Activated B cell treated with CpG ODN at 0.5 μM for 24 hours (primary cell): ENCODE data around the gene TMEM184A. TPM values are rescaled to one million over a fixed set of nuclear protein-coding genes. Genes with fewer than 3 reads are reported as not detected.

ENCODE experiments used
- ATAC-seq: fragments of 200-7000 bp; cut with Tn5 transposase; one replicate; pipeline ENCODE4 v1.10.0; 2021; ENCODE audit warnings: low read depth, mild to moderate bottlenecking, moderate library complexity
- CTCF ChIA-PET: fragments of 350-600 bp; sonication (Branson Sonifier 250); formaldehyde crosslinking; loops from one replicate; lab custom pipeline; 2021; ENCODE audit warnings: antibody characterized with exemption; lab: Charles Lee
- POLR2A ChIA-PET: fragments of 350-600 bp; sonication (Branson Sonifier 250); formaldehyde crosslinking; loops from one replicate; lab custom pipeline; 2021; ENCODE audit warnings: antibody characterized with exemption; lab: Charles Lee
- DNase-seq: peaks from one replicate; pipeline ENCODE4 v3.0.0; 2022
- H3K27ac Mint-ChIP-seq: one replicate; pipeline ENCODE4 v1.8.0; 2020; ENCODE audit warnings: mixed read lengths
- H3K27me3 Mint-ChIP-seq: one replicate; pipeline ENCODE4 v1.8.0; 2021; ENCODE audit warnings: mixed read lengths
- H3K36me3 Mint-ChIP-seq: one replicate; pipeline ENCODE4 v1.8.0; 2021; ENCODE audit warnings: low read depth, mixed read lengths
- H3K4me1 Mint-ChIP-seq: one replicate; pipeline ENCODE4 v1.8.0; 2021; ENCODE audit warnings: mixed read lengths
- H3K4me3 Mint-ChIP-seq: one replicate; pipeline ENCODE4 v1.8.0; 2020; ENCODE audit warnings: mild to moderate bottlenecking, mixed read lengths
- H3K9me3 Mint-ChIP-seq: one replicate; pipeline ENCODE4 v1.8.0; 2020; ENCODE audit warnings: mixed read lengths
- intact Hi-C: fragments of 100-400 bp; cut with micrococcal nuclease; formaldehyde crosslinking; loops from one replicate; pipeline ENCODE4 v1.15.1; 2024
- total RNA-seq: library from RNA; stranded (reverse); gene quantifications from 2 replicates; pipeline ENCODE4 v1.2.3, GENCODE V29; 2022
- TF ChIP-seq, protein P1 (sequence below): fragments of 200-600 bp; IDR thresholded peaks from one replicate; pipeline ENCODE4 v1.8.0; 2022; ENCODE audit warnings: antibody characterized with exemption, mild to moderate bottlenecking

TMEM184A gene
- total RNA-seq, 1 donor from 2014 or later: not detected

DNA sequence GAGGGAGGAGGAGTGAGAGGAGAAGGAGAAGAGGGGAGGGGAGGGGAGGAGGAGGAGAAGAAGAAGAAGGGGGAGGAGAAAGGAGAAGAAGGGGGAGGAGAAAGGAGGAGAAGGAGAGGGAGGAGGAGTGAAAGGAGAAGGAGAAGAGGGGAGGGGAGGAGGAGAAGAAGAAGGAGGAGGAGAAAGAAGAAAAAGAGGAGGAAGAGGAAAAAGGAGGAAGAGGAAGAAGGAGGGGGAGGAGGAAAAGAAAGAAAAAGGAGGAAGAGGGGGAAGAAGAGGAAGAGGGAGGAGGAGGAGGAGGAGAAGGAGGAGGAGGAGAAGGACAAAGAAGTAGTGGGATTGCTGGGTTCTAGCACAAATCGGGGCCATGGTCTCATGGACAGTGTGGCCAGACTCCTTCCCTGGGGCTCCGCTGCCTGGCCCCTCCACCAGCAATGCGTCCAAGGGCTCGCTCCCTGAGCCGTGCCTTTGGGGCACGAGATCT lies 29.7 kb downstream of the TMEM184A start:
- ChIA-PET POLR2A (no interaction called here), CTCF (interaction anchor here (0.9 kb wide), 1 partner anchor 625 kb away, joined by 3 read pairs; no protein-coding TSS in a partner anchor)
- TF ChIP-seq, protein P1, sequence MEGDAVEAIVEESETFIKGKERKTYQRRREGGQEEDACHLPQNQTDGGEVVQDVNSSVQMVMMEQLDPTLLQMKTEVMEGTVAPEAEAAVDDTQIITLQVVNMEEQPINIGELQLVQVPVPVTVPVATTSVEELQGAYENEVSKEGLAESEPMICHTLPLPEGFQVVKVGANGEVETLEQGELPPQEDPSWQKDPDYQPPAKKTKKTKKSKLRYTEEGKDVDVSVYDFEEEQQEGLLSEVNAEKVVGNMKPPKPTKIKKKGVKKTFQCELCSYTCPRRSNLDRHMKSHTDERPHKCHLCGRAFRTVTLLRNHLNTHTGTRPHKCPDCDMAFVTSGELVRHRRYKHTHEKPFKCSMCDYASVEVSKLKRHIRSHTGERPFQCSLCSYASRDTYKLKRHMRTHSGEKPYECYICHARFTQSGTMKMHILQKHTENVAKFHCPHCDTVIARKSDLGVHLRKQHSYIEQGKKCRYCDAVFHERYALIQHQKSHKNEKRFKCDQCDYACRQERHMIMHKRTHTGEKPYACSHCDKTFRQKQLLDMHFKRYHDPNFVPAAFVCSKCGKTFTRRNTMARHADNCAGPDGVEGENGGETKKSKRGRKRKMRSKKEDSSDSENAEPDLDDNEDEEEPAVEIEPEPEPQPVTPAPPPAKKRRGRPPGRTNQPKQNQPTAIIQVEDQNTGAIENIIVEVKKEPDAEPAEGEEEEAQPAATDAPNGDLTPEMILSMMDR: no peak
- Mint-ChIP-seq H3K4me3 (no peak overlapping the region), H3K27ac (no peak overlapping the region), H3K4me1 (peaks cover 6% of the 10 kb centered on the region), H3K36me3 (no peaks in the 10 kb centered on the region), H3K27me3 (peaks cover 4% of the 10 kb centered on the region), H3K9me3 (no peaks in the 10 kb centered on the region)
- intact Hi-C loops: no loop called here
- ATAC-seq: no peak
- no peak for DNase-seq

DNA sequence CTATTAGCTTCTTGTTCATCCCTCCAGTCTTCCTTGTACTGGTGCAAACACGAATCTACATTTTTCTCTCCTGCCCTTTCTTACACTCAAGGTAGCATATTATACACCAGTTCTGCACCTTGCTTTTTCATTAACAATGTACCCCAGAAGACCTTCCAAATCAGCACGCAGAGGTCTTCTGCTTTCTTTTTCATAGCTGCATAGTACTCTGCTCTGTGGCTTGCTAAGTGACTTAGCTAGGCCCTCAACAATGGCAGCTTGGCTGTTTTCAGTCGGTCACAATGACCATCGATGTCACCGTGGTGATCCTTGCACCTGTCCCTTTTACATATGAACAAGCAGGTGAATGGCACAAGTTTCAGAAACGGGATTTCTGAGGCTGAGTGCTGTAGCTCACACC lies 30.6 kb downstream of the TMEM184A start:
- H3K4me1 Mint-ChIP-seq: peaks cover 6% of the 10 kb centered on the region
- TF ChIP-seq, protein P1: no peak
- H3K27me3 Mint-ChIP-seq: peaks cover 4% of the 10 kb centered on the region
- no peak overlapping the region for H3K4me3 Mint-ChIP-seq
- ChIA-PET POLR2A (no interaction called here), CTCF (interaction anchor here (0.5 to 0.9 kb wide), 2 partner anchors 626 to 1511 kb away, joined by 3 read pairs; no protein-coding TSS in a partner anchor)
- DNase-seq: no peak
- intact Hi-C loops: no loop called here
- no peaks in the 10 kb centered on the region for H3K9me3 Mint-ChIP-seq
- H3K27ac Mint-ChIP-seq: no peak overlapping the region
- no peaks in the 10 kb centered on the region for H3K36me3 Mint-ChIP-seq
- ATAC-seq: no peak

- no peaks in the 10 kb centered on the region for H3K36me3 Mint-ChIP-seq
- no peak for ATAC-seq
- POLR2A ChIA-PET: no interaction called here
- TF ChIP-seq, protein P1: no peak
- CTCF ChIA-PET: no interaction called here
- peaks cover 5% of the 10 kb centered on the region for H3K9me3 Mint-ChIP-seq
- intact Hi-C loops: no loop called here
- DNase-seq: no peak
- H3K27me3 Mint-ChIP-seq: peaks cover 4% of the 10 kb centered on the region
- H3K27ac Mint-ChIP-seq: no peak overlapping the region
- H3K4me3 Mint-ChIP-seq: no peak overlapping the region
- peaks cover 2% of the 10 kb centered on the region for H3K4me1 Mint-ChIP-seq
Measured at GRCh38 chr7:1523844-1524243, 32.2 kb downstream of the TMEM184A start.

GRCh38 chr7:1523208-1523607 lies 32.8 kb downstream of the TMEM184A start:
- POLR2A ChIA-PET: no interaction called here
- Mint-ChIP-seq H3K36me3 (no peaks in the 10 kb centered on the region), H3K27ac (no peak overlapping the region), H3K27me3 (peaks cover 4% of the 10 kb centered on the region), H3K4me1 (peaks cover 2% of the 10 kb centered on the region), H3K4me3 (no peak overlapping the region), H3K9me3 (peaks cover 5% of the 10 kb centered on the region)
- ATAC-seq: no peak
- DNase-seq: no peak
- intact Hi-C loops: no loop called here
- TF ChIP-seq, protein P1: no peak
- CTCF ChIA-PET: no interaction called here

GRCh38 chr7:1521456-1521855 lies 34.5 kb downstream of the TMEM184A start:
- peaks cover 5% of the 10 kb centered on the region for H3K9me3 Mint-ChIP-seq
- no peak for DNase-seq
- POLR2A ChIA-PET: interaction anchor here (1.1 kb wide), 1 partner anchor 9 kb away, joined by 3 read pairs; the partner anchor contains the start of gene MAFK
- intact Hi-C loops: no loop called here
- no peak overlapping the region for H3K27ac Mint-ChIP-seq
- H3K36me3 Mint-ChIP-seq: no peaks in the 10 kb centered on the region
- no peak overlapping the region for H3K4me3 Mint-ChIP-seq
- H3K4me1 Mint-ChIP-seq: peaks cover 2% of the 10 kb centered on the region
- TF ChIP-seq, protein P1: no peak
- peaks cover 4% of the 10 kb centered on the region for H3K27me3 Mint-ChIP-seq
- peak; percentile 34 for ATAC-seq
- CTCF ChIA-PET: no interaction called here
